Measurements from ENCODE around the gene SALL4.
"Not testable (repeated sequence)": the region's sequence is repeated elsewhere in the genome, so short reads cannot be mapped to it uniquely, and the experiment has no call there.

The SALL4 gene

GRCh38 chr20:51740308-51740707 lies 62.0 kb downstream of the SALL4 start:
- DNase-seq (ENCODE audit: low read depth, low spot score); H3K27ac ChIP-seq: not testable (repeated sequence)

GRCh38 chr20:51739722-51740249 lies 62.5 kb downstream of the SALL4 start:
- H3K27ac ChIP-seq: no peak overlapping the region
- DNase-seq (ENCODE audit: low read depth, low spot score): no peak

GRCh38 chr20:51738877-51739447 lies 63.4 kb downstream of the SALL4 start:
- no peak overlapping the region for H3K27ac ChIP-seq
- DNase-seq (ENCODE audit: low read depth, low spot score): no peak

GRCh38 chr20:51738261-51738660 lies 64.1 kb downstream of the SALL4 start:
- not testable (repeated sequence) for H3K27ac ChIP-seq; DNase-seq (ENCODE audit: low read depth, low spot score)

- H3K27ac ChIP-seq: no peak overlapping the region
Measured at GRCh38 chr20:51736947-51737346, 65.4 kb downstream of the SALL4 start.

GRCh38 chr20:51735728-51736600 lies 66.4 kb downstream of the SALL4 start:
- H3K27ac ChIP-seq: no peak overlapping the region
- no peak for DNase-seq (ENCODE audit: low read depth, low spot score)

More at GRCh38 chr20:51736947-51737346, 65.4 kb downstream of the SALL4 start:
- no peak for DNase-seq (ENCODE audit: low read depth, low spot score)

GRCh38 chr20:51734876-51735720 lies 67.2 kb downstream of the SALL4 start:
- no peak overlapping the region for H3K27ac ChIP-seq
- DNase-seq (ENCODE audit: low read depth, low spot score): no peak

- no peak for DNase-seq (ENCODE audit: low read depth, low spot score)
- H3K27ac ChIP-seq: no peak overlapping the region
Measured at GRCh38 chr20:51733070-51733469, 69.3 kb downstream of the SALL4 start.
